ENCODE results near the gene SNX20.

SNX20 gene

DNA sequence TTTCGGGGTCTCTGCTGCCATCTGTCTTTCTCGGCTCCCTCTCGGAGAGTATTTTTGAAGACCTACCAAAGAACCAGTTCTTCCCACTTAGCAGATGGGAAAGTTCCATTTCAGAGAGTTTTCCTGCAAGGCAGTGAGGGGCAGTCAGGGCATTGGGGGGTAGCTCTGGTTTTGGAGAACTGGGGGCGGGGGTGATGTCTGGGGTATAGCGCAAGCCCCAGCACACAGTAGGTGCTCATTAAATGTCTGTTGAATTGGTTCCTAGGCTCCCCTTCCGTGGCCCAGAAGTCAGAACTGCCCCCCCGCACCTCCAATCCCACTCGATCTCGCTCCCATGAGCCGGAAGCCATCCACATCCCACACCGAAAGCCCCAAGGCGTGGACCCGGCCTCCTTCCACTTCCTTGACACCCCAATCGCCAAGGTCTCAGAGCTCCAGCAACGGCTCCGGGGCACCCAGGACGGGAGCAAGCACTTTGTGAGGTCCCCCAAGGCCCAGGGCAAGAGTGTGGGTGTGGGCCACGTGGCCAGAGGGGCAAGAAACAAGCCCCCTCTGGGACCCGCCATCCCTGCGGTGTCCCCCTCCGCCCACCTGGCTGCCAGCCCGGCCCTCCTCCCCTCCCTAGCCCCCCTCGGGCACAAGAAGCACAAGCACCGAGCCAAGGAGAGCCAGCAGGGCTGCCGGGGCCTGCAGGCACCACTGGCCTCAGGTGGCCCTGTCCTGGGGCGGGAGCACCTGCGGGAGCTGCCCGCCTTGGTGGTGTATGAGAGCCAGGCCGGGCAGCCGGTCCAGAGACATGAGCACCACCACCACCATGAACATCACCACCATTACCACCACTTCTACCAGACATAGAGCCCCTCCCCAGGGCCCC lies 47.9 kb downstream of the SNX20 start:
- no peak for FAIRE-seq

- FAIRE-seq, result no peak
These were observed 49.0 kb downstream of the SNX20 start for GRCh38 chr16:50631985-50632576.

- FAIRE-seq, result no peak
These were observed 49.7 kb downstream of the SNX20 start for GRCh38 chr16:50631249-50631984.

- FAIRE-seq, result no peak
These were observed 50.6 kb downstream of the SNX20 start for GRCh38 chr16:50630394-50631020.

DNA sequence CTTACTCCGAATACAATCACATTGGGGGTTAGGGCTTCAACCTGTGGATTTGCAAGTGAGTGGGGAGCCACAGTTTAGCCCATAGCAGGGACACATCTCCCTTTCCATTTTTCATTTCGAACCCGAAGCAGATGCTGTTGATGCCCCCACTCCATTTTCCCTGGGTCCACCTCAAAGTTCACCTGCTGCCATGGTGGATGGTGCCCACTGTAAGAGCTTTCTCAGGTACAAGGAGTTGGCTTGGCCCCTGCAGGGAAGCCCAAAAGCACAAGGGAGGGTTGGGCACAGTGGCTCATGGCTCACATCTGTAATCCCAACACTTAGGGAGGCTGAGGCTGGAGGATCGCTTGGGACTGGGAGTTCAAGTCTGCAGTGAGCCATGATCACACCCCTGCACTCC lies 51.8 kb downstream of the SNX20 start:
- no peak for FAIRE-seq

DNA sequence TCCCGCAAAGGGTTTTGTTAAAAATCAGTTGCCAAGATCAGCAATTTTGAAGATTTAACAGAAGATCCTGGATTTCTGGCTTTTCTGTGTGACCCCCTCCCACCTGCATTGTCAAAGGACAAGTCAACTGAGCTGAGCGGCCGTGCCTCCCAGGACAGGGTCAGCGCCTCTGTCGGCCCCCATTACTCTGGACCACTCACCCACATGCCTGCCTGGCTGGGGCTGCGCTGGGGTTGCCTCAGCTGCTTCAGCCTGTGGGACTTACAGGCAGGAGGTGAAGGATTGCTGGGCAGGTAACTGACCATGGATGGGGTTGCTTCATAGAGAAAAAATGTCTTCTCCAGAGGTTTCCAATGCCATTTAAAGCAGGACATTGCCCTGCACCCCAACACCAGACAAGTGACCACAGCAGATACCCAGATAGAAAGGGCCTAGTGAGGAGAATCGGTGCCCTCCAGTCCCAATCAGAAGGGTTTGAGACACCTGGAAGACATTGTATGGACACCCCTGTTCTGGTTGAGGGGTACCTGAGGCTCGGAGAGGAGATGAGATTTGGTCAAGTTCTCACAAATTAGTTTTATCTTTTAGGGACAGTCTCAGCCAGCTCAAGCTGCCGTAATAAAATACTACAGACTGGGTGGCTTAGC lies 52.8 kb downstream of the SNX20 start:
- FAIRE-seq, result no peak

GRCh38 chr16:50627419-50627818 lies 53.7 kb downstream of the SNX20 start:
- no peak for FAIRE-seq

- FAIRE-seq, result no peak
These were observed 54.2 kb downstream of the SNX20 start for GRCh38 chr16:50626868-50627267.

DNA sequence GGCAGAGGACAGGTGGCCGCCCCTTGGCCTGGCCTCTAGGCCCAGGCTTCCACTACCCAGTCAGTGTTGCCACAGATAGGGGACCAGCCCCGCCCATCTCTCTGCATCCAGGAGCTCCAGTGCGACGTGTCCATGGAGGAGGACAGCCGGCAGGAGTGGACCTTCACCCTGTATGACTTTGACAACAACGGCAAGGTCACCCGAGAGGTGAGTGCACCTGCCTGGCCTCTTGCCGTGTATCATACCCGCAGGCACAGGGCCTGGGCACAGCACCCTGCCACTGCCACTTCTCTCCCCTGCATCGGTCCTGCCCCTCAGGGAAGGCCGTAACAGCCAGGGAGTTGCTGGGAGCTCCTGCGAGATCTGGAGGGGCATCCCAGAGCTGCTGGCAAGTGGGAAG lies 55.7 kb downstream of the SNX20 start:
- FAIRE-seq, result no peak

GRCh38 chr16:50624449-50624970 lies 56.6 kb downstream of the SNX20 start:
- no peak for FAIRE-seq

DNA sequence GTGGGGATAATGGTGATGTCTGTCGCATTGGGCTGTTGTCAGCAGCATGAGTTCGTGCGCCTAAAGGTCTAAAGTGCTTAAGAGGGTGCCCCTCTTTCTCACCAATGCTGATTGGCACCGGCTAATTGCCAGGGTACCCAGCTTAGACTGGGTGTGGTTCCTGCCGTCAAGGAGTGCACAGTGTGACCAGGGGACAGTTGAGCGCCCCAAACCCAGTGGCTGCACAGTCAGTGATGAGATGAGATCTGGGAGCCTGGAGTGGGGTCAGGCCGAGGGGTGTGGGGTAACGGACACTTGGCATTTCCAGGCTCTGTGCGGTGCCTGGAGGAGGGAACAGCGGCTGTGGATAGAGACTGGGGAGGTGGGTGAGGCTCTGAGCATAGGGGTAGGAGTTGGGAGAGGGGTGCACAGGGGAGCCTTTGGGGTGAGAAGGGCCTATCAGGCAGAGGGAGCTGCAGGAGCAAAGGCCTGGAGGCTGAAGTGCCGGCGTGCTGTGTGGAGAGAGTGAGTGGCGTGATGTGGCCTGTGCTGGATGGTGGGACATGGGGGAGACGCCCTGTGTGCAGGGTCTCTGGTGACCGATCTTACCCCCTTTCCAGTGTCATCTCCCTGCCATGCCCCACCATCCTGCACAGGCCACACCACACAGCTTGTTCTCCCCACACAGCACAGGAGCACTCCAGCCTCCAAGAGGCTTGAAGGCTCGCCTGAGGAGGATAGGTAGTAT lies 58.3 kb downstream of the SNX20 start:
- no peak for FAIRE-seq

DNA sequence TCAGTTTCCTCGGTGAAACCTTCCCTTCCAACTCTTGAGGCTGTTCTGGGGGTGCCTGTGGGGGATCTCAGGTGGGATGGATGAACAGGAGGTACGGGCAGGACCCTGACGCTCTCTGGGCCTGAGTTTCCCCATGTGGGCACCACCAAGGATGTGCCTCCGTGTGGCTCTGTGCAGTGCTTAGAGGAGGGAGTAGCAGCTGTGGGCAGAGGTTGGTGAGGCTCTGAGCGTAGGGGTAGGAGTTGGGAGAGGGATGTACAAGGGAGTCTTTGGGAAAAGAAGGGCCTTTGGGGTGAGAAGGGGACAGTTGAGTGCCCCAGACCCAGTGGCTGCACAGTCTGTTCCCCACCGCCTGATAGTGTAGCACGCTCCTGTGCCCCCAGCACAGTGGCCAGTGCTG lies 59.1 kb downstream of the SNX20 start:
- no peak for FAIRE-seq

Data from A204.1 (cell line).